Activated CD4-positive, alpha-beta T cell treated with anti-CD3 and anti-CD28 coated beads, Interleukin-2, amount 50 U/mL, for 16 hours (primary cell): ENCODE measurements around the gene MOB3B.

Source experiments
- DNase-seq: peaks from one replicate; pipeline ENCODE4 v3.0.0-alpha.2; 2020

The MOB3B gene

GRCh38 chr9:27540502-27540901, 10.9 kb upstream of the MOB3B start:
- no peak for DNase-seq

GRCh38 chr9:27539479-27540441, 10.1 kb upstream of the MOB3B start:
- no peak for DNase-seq

GRCh38 chr9:27538647-27539046, 9.0 kb upstream of the MOB3B start:
- no peak for DNase-seq

GRCh38 chr9:27537756-27538155, 8.1 kb upstream of the MOB3B start:
- no peak for DNase-seq

- DNase-seq, result no peak
These were observed 7.4 kb upstream of the MOB3B start for GRCh38 chr9:27537027-27537435.

- DNase-seq, result no peak
These were observed 6.6 kb upstream of the MOB3B start for GRCh38 chr9:27536168-27536567.

- peak; percentile 5 for DNase-seq
These were observed 6.1 kb upstream of the MOB3B start for GRCh38 chr9:27535701-27536118.

- DNase-seq, result no peak
These were observed 5.1 kb upstream of the MOB3B start for GRCh38 chr9:27534658-27535209.

- DNase-seq, result no peak
These were observed 4.5 kb upstream of the MOB3B start for GRCh38 chr9:27534131-27534530.

- DNase-seq, result no peak
These were observed 3.7 kb upstream of the MOB3B start for GRCh38 chr9:27533311-27533710.

GRCh38 chr9:27532046-27532445, 2.4 kb upstream of the MOB3B start:
- DNase-seq, result no peak

- no peak for DNase-seq
These were observed 1.5 kb upstream of the MOB3B start for GRCh38 chr9:27530915-27531755.

GRCh38 chr9:27528886-27529315, 713 bp downstream of the MOB3B start:
- peak; percentile 41 for DNase-seq

- peak; percentile 57 for DNase-seq
These were observed 1.3 kb downstream of the MOB3B start for GRCh38 chr9:27528076-27528885.

- no peak for DNase-seq
These were observed 1.9 kb downstream of the MOB3B start for GRCh38 chr9:27527702-27528075.

- no peak for DNase-seq
These were observed 5.4 kb downstream of the MOB3B start, which contains the start of gene IFNK for GRCh38 chr9:27524236-27524635. IFNK (plus strand) TSS chr9:27524290; CDS start chr9:27524337, 47 bp downstream.

GRCh38 chr9:27523141-27523540, 6.5 kb downstream of the MOB3B start:
- no peak for DNase-seq

GRCh38 chr9:27520986-27521385, 8.6 kb downstream of the MOB3B start:
- no peak for DNase-seq

- DNase-seq, result no peak
These were observed 9.8 kb downstream of the MOB3B start for GRCh38 chr9:27519466-27520465.

GRCh38 chr9:27518809-27519208, 10.8 kb downstream of the MOB3B start:
- no peak for DNase-seq

- DNase-seq, result no peak
These were observed 11.6 kb downstream of the MOB3B start for GRCh38 chr9:27518006-27518405.
